ENCODE data around the gene KBTBD13. TPM values are rescaled to one million over a fixed set of nuclear protein-coding genes. Genes with fewer than 3 reads are reported as not detected.

KBTBD13 gene
- total RNA-seq, 4 donors from 2014 or later: not detected

- no peak for ATAC-seq
- Histone ChIP-seq H3K36me3 (peaks cover 0 to 73% of the 10 kb centered on the region in 2 donors), H3K27ac (no peak overlapping the region), H3K9me3 (no peaks in the 10 kb centered on the region), H3K4me1 (peaks cover 0 to 36% (median 7%) of the 10 kb centered on the region in 3 donors), H3K27me3 (no peaks in the 10 kb centered on the region), H3K4me3 (no peak overlapping the region)
- 87 to 90% methylated on average over 6 to 7 of the region's 7 CpGs for WGBS, 2 donors (ENCODE audit: low coverage in 1 of 2)
- no peak for TF ChIP-seq EP300 (IDR thresholded peaks at IDR 0.05)
- no peak for TF ChIP-seq CTCF (IDR thresholded peaks at IDR 0.05)
- TF ChIP-seq POLR2A (IDR thresholded peaks at IDR 0.05): no peak
- no peak for TF ChIP-seq POLR2AphosphoS5 (IDR thresholded peaks at IDR 0.05)
Measured at GRCh38 chr15:65100442-65100841, 23.9 kb downstream of the KBTBD13 start.

GRCh38 chr15:65101411-65101890, 24.9 kb downstream of the KBTBD13 start:
- peak; percentile 62 for ATAC-seq
- peaks cover 0 to 83% of the 10 kb centered on the region in 2 donors for H3K36me3 ChIP-seq

GRCh38 chr15:65101891-65102708, 25.6 kb downstream of the KBTBD13 start:
- H3K4me3 ChIP-seq: no peak overlapping the region
- peaks cover 0 to 84% of the 10 kb centered on the region in 2 donors for H3K36me3 ChIP-seq
- WGBS, 2 donors (ENCODE audit: low coverage in 1 of 2): 11 to 54% methylated on average over 3 to 10 of the region's 75 CpGs
- ATAC-seq: peak; percentile 19
- no peaks in the 10 kb centered on the region for H3K9me3 ChIP-seq
- H3K4me1 ChIP-seq: peaks cover 0 to 19% (median 6%) of the 10 kb centered on the region in 3 donors
- no peak for TF ChIP-seq POLR2AphosphoS5 (IDR thresholded peaks at IDR 0.05)
- TF ChIP-seq EP300 (IDR thresholded peaks at IDR 0.05): no peak
- TF ChIP-seq CTCF (IDR thresholded peaks at IDR 0.05): no peak
- no peak for TF ChIP-seq POLR2A (IDR thresholded peaks at IDR 0.05)
- H3K27me3 ChIP-seq: no peaks in the 10 kb centered on the region
- no peak overlapping the region for H3K27ac ChIP-seq

More at GRCh38 chr15:65101411-65101890, 24.9 kb downstream of the KBTBD13 start:
- Histone ChIP-seq H3K4me1 (peaks cover 0 to 26% (median 6%) of the 10 kb centered on the region in 3 donors), H3K27me3 (no peaks in the 10 kb centered on the region), H3K9me3 (no peaks in the 10 kb centered on the region), H3K4me3 (no peak overlapping the region), H3K27ac (peak overlapping the region in 1 of 4 donors; percentile 27)
- WGBS, 2 donors (ENCODE audit: low coverage in 1 of 2): 44% methylated on average over 6 of the region's 9 CpGs; no CpG with 5 or more reads in 1 of the 2 donors
- TF ChIP-seq CTCF (IDR thresholded peaks at IDR 0.05) (peak in 3 of 4 experiments; percentile 83 to 92 (median 85)), EP300 (IDR thresholded peaks at IDR 0.05) (no peak)

- H3K4me1 ChIP-seq: peaks cover 0 to 18% (median 6%) of the 10 kb centered on the region in 3 donors
- ATAC-seq: no peak
- no peak for TF ChIP-seq CTCF (IDR thresholded peaks at IDR 0.05)
- no peak for TF ChIP-seq EP300 (IDR thresholded peaks at IDR 0.05)
- no peak for TF ChIP-seq POLR2AphosphoS5 (IDR thresholded peaks at IDR 0.05)
- TF ChIP-seq POLR2A (IDR thresholded peaks at IDR 0.05): no peak
- peaks cover 0 to 83% of the 10 kb centered on the region in 2 donors for H3K36me3 ChIP-seq
- no peak overlapping the region for H3K4me3 ChIP-seq
- no peaks in the 10 kb centered on the region for H3K27me3 ChIP-seq
- WGBS, 2 donors (ENCODE audit: low coverage in 1 of 2): 87 to 91% methylated on average over 3 of the region's 3 CpGs
- no peak overlapping the region for H3K27ac ChIP-seq
- H3K9me3 ChIP-seq: no peaks in the 10 kb centered on the region
Measured at GRCh38 chr15:65102912-65103311, 26.4 kb downstream of the KBTBD13 start.
